ENCODE data around the gene RAPGEF4.

DNA sequence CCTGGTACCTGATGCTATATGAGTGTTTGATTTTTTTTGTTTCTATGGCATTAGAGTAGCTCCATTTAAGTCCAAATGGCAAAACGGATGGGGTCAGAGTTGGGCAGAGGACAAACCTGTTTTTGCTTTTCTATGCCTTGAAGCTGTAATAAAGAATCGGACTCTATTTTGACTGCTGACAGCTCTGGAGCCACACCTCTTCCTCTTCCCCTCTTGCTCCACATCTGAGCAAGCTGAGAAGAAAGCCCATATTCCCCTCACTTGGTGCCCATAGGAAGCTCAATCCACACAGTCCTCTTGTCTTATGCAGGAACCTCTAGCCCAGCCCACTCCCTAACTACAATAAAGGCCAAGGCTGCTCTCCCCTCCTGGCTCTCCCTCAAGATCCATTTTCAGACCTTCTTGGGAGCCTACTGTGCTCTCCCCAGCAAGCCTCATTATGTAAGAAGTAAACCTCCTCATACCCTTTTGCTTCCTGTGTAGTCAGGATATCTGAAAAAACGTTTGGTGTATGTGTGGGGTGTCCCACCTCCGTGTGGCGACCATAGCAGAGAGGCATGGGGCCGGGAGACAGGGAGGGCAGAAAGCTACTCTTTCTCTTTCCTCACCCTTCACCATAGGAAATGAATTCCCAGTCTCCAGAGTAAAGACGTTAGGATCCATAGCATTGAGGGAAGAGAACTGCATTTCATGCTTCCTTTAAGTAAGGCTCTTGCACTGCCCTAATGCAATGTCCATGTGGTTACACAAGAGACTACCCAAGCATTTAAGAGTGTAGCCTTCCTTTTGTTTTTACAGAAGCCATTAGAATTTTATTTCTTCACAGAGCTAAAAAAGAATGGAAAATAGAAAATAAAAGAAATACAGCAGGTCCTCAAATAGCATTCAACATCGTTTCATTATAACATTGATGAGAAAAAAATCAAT, 41.9 kb upstream of the RAPGEF4 start:
- TF ChIP-seq, protein P1, sequence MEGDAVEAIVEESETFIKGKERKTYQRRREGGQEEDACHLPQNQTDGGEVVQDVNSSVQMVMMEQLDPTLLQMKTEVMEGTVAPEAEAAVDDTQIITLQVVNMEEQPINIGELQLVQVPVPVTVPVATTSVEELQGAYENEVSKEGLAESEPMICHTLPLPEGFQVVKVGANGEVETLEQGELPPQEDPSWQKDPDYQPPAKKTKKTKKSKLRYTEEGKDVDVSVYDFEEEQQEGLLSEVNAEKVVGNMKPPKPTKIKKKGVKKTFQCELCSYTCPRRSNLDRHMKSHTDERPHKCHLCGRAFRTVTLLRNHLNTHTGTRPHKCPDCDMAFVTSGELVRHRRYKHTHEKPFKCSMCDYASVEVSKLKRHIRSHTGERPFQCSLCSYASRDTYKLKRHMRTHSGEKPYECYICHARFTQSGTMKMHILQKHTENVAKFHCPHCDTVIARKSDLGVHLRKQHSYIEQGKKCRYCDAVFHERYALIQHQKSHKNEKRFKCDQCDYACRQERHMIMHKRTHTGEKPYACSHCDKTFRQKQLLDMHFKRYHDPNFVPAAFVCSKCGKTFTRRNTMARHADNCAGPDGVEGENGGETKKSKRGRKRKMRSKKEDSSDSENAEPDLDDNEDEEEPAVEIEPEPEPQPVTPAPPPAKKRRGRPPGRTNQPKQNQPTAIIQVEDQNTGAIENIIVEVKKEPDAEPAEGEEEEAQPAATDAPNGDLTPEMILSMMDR (IDR thresholded peaks at IDR 0.05; ENCODE audit: borderline replicate concordance, extremely low read depth, low read length, poor library complexity, severe bottlenecking): no peak
- TF ChIP-seq EZH2 (IDR thresholded peaks at IDR 0.05; ENCODE audit: borderline replicate concordance, low read depth, low read length, severe bottlenecking): no peak

All from DND-41 (cell line).